ENCODE measurements around the gene MMP15.
"Not testable (repeated sequence)": the region's sequence is repeated elsewhere in the genome, so short reads cannot be mapped to it uniquely, and the experiment has no call there.

MMP15 gene

GRCh38 chr16:57997528-57998265, 27.9 kb upstream of the MMP15 start:
- FAIRE-seq, result no peak
- no peak for DNase-seq (ENCODE audit: insufficient read length)
- TF ChIP-seq TAF1 (IDR thresholded peaks at IDR 0.05; ENCODE audit: borderline replicate concordance, low read depth, low read length) (no peak), POLR2AphosphoS5 (IDR thresholded peaks at IDR 0.05; ENCODE audit: low read depth, low read length) (no peak), POLR2A (IDR thresholded peaks at IDR 0.05; ENCODE audit: low read depth, low read length) (no peak)

DNA sequence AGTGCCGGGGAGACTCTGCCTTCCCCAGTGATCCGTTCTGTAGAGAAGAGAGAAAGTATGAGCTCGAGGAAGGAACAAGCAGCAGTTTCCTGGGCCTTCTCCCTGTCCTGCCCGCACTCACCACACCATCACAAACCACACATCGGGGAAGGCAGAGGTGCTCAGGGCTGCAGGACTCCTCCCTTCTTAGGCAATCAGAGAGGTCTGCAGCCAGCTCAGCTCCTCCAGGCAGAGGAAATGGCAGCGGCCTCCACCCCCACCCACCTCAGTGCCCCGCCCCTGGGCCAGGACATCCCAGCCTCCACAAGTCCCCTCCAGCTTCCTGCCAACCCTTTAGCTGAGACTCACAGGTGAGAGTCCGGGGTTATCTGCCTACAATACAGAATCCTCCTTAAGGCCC, 27.1 kb upstream of the MMP15 start:
- FAIRE-seq, result no peak
- TF ChIP-seq POLR2AphosphoS5 (IDR thresholded peaks at IDR 0.05; ENCODE audit: low read depth, low read length) (no peak), POLR2A (IDR thresholded peaks at IDR 0.05; ENCODE audit: low read depth, low read length) (no peak), TAF1 (IDR thresholded peaks at IDR 0.05; ENCODE audit: borderline replicate concordance, low read depth, low read length) (no peak)
- DNase-seq (ENCODE audit: insufficient read length), result no peak

GRCh38 chr16:57998992-57999365, 26.6 kb upstream of the MMP15 start:
- FAIRE-seq (no peak), DNase-seq (ENCODE audit: insufficient read length) (no peak)
- no peak for TF ChIP-seq TAF1 (IDR thresholded peaks at IDR 0.05; ENCODE audit: borderline replicate concordance, low read depth, low read length)
- no peak for TF ChIP-seq POLR2AphosphoS5 (IDR thresholded peaks at IDR 0.05; ENCODE audit: low read depth, low read length)
- no peak for TF ChIP-seq POLR2A (IDR thresholded peaks at IDR 0.05; ENCODE audit: low read depth, low read length)

DNA sequence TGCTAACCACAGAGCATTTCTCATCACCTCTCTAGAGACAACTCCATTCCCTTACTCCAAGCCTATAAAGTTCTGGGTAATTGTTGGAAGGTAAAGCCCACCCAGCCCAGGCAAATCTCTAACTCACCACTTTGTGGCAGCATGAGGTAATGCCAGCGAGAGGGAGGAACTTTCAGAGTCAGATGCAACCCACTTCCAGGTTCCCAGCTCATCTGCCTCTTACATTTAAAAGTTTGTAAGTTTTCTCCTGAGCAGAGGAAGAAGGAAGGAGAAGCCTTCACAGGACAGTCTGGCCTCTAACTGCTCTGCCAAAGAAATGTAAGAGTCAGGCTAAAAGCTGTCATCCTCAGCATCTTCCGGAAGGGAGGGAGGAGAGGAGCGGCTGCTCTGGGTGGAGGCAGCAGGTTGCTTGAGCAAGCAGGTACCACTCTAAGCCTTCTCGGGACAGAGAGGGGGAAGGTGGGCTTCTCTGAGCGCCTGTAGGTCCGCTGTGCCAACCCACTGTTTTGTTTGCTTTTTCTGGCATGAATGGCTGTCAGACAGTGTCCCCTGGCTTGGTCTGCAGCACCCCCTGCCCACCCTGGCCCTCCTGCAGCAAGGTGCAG, 26.1 kb upstream of the MMP15 start:
- FAIRE-seq, result peak; percentile 83
- peak; percentile 44 for DNase-seq (ENCODE audit: insufficient read length)
- TF ChIP-seq POLR2A (IDR thresholded peaks at IDR 0.05; ENCODE audit: low read depth, low read length), result no peak
- TF ChIP-seq TAF1 (IDR thresholded peaks at IDR 0.05; ENCODE audit: borderline replicate concordance, low read depth, low read length), result no peak
- TF ChIP-seq POLR2AphosphoS5 (IDR thresholded peaks at IDR 0.05; ENCODE audit: low read depth, low read length), result no peak

GRCh38 chr16:57999971-58000705, 25.4 kb upstream of the MMP15 start, which contains the start of gene ZNF319:
ZNF319 (minus strand) TSS chr16:58000672; CDS start chr16:57998265, 2,407 bp downstream.
- TF ChIP-seq POLR2A (IDR thresholded peaks at IDR 0.05; ENCODE audit: low read depth, low read length) (no peak), TAF1 (IDR thresholded peaks at IDR 0.05; ENCODE audit: borderline replicate concordance, low read depth, low read length) (no peak), POLR2AphosphoS5 (IDR thresholded peaks at IDR 0.05; ENCODE audit: low read depth, low read length) (no peak)
- DNase-seq (ENCODE audit: insufficient read length), result peak; percentile 61
- peak; percentile 30 for FAIRE-seq

DNA sequence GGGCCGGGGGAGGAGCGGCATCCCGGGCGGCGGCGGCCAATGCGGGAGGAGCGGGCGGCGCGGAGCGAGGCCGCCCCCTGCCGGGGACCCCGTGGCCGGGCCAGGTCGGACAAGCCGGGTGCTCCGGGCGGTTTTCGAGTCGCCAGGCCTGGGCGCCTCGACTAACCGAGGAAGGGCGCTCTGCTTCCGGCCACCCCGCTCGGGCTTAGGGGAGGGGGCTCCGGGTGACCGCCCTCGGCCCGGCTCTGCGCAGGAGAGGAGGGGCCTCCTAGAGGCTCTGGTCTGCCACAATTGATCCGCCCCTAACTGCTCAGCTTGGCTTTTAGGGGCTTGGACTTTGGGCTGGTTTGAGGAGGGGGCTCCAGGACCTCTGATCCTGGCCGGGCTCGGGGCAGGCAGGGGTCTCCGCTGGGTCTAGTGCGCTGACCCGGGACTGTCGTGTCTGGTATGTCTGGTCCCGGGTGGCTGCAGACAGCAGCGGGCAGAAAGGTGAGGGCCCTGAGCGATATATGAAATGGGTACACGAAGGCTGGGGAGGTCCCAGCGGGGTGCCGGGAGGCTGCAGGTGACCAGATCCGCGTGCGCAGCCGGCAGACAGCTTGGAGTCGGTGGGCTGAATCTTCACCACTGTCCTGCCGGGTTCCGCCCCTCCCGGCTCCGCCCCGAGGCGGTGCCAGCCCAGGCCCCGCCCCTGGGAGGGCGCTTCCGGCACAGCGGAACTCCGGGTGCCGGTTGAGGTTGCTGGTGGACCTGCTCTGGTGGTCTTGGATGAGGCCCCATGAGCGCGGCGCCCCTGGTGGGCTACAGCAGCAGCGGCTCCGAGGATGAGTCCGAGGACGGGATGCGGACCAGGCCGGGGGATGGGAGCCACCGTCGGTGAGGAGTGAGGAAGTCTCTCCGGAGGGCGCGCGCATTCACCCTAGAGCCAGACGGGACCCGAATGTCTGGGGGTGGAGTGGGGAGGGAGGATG, 24.6 kb upstream of the MMP15 start, which contains the start of gene USB1:
TSS of gene USB1 (plus strand) at position 702 of the 971 bp plus-strand sequence. CDS start at position 779, 77 bp downstream.
- FAIRE-seq (peak; percentile 97), DNase-seq (ENCODE audit: insufficient read length) (peak; percentile 97)
- no peak for TF ChIP-seq TAF1 (IDR thresholded peaks at IDR 0.05; ENCODE audit: borderline replicate concordance, low read depth, low read length)
- peak; percentile 54; the same call in 1 of the 2 replicates for TF ChIP-seq POLR2AphosphoS5 (IDR thresholded peaks at IDR 0.05; ENCODE audit: low read depth, low read length)
- TF ChIP-seq POLR2A (IDR thresholded peaks at IDR 0.05; ENCODE audit: low read depth, low read length), result peak; percentile 76; the same call in 1 of the 2 replicates

GRCh38 chr16:58001781-58002415, 23.7 kb upstream of the MMP15 start:
- FAIRE-seq, result no peak
- TF ChIP-seq POLR2A (IDR thresholded peaks at IDR 0.05; ENCODE audit: low read depth, low read length) (no peak), TAF1 (IDR thresholded peaks at IDR 0.05; ENCODE audit: borderline replicate concordance, low read depth, low read length) (no peak), POLR2AphosphoS5 (IDR thresholded peaks at IDR 0.05; ENCODE audit: low read depth, low read length) (no peak; the same call in 1 of the 2 replicates)

DNA sequence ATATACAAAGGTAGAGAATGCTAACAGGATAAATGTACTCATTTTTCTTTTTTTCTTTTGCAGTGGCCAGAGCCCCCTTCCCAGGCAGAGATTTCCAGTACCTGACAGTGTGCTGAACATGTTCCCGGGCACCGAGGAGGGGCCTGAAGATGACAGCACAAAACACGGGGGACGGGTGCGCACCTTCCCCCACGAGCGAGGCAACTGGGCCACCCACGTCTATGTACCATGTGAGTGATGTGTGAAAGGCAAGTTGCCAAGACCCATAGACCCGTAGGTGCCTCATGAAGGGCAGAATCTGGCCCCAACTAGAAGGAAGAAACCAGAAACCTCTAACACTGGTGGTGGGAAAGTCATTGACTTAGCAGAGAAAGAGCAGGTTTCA, 23.1 kb upstream of the MMP15 start:
- DNase-seq (ENCODE audit: insufficient read length) (no peak), FAIRE-seq (no peak)
- TF ChIP-seq POLR2AphosphoS5 (IDR thresholded peaks at IDR 0.05; ENCODE audit: low read depth, low read length) (no peak), POLR2A (IDR thresholded peaks at IDR 0.05; ENCODE audit: low read depth, low read length) (no peak), TAF1 (IDR thresholded peaks at IDR 0.05; ENCODE audit: borderline replicate concordance, low read depth, low read length) (no peak)

More at GRCh38 chr16:58001781-58002415, 23.7 kb upstream of the MMP15 start:
- no peak for DNase-seq (ENCODE audit: insufficient read length)

DNA sequence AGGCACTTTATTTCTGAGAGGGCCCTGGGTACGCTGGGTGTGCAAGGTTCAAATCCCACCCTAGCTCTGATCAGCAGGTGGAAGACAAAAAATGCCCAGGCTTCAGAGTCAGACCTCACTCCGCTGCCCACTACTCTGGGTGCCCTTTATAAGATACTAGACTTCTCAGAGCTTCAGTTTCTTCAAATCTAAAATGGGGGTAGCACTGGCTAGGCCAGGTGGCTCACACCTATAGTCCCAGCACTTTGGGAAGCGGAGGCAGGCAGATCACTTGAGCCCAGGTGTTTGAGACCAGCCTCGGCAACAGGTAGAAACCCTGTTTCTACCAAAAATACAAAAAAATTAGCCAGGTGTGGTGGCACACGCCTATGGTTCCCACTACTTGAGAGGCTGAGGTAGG, 22.6 kb upstream of the MMP15 start:
- TF ChIP-seq POLR2AphosphoS5 (IDR thresholded peaks at IDR 0.05; ENCODE audit: low read depth, low read length) (no peak), POLR2A (IDR thresholded peaks at IDR 0.05; ENCODE audit: low read depth, low read length) (no peak), TAF1 (IDR thresholded peaks at IDR 0.05; ENCODE audit: borderline replicate concordance, low read depth, low read length) (no peak)
- DNase-seq (ENCODE audit: insufficient read length) (no peak), FAIRE-seq (no peak)

- FAIRE-seq, result peak; percentile 70
These were observed 20.8 kb upstream of the MMP15 start for GRCh38 chr16:58004736-58005135.

More at GRCh38 chr16:58004736-58005135, 20.8 kb upstream of the MMP15 start:
- not testable (repeated sequence) for DNase-seq (ENCODE audit: insufficient read length)

All from GM12892 (cell line).